SK-N-SH (cell line): ENCODE measurements around the gene ARMC3. TPM values are rescaled to one million over a fixed set of nuclear protein-coding genes. Genes with fewer than 3 reads are reported as not detected.

Experiments used
- CTCF ChIA-PET: fragments of 300-600, 350-600 bp; formaldehyde crosslinking; extraction: SDS; loops from one replicate; lab custom pipeline; 2021; lab: Yijun Ruan, JAX
- POLR2A ChIA-PET: fragments of 350-600 bp; sonication (Branson Sonifier 250); formaldehyde crosslinking; extraction: SDS; loops from one replicate; lab custom pipeline; 2020; ENCODE audit warnings: antibody characterized with exemption, inconsistent platforms; lab: Yijun Ruan, JAX
- DNase-seq: peaks from one replicate; pipeline ENCODE4 v3.0.0; 2012
- H2AFZ ChIP-seq: fragments of 200-600 bp; sonication (generic); 2 replicates; pipeline ENCODE4 v1.8.1; 2016; ENCODE audit warnings: antibody characterized with exemption, mild to moderate bottlenecking, low read depth
- H3F3A ChIP-seq: fragments of 200-600 bp; sonication (generic); replicated peaks from 2 replicates; pipeline ENCODE3; 2016; ENCODE audit warnings: antibody characterized with exemption, mild to moderate bottlenecking; ENCODE audit not compliant: insufficient read depth
- H3K27ac ChIP-seq, 2 experiments: fragments of 200-500 bp in 1 of 2; fragments of 200-600 bp in 1 of 2; sonication (Bioruptor generic) in 1 of 2; sonication (generic), shearing (Covaris generic) in 1 of 2; 2 replicates each; pipeline versions ENCODE4 v1.5.1 to v1.6.1; 2014 to 2016; ENCODE audit warnings: low read depth in 2 of 2, inconsistent platforms in 1 of 2, low read length in 1 of 2, mild to moderate bottlenecking in 1 of 2, mixed read lengths in 1 of 2
- H3K27me3 ChIP-seq: fragments of 200-600 bp; sonication (generic), shearing (Covaris generic); 2 replicates; pipeline ENCODE4 v1.6.1; 2016; ENCODE audit warnings: mixed run types; ENCODE audit not compliant: insufficient read depth
- H3K36me3 ChIP-seq, 2 experiments: fragments of 200-500 bp in 1 of 2; fragments of 200-600 bp in 1 of 2; sonication (Bioruptor generic) in 1 of 2; sonication (generic) in 1 of 2; replicated peaks in 1 of 2; 2 replicates each; pipeline versions ENCODE3 to v1.5.1; 2014 to 2016; ENCODE audit warnings: low read length in 1 of 2, mild to moderate bottlenecking in 1 of 2; ENCODE audit not compliant: insufficient read depth in 2 of 2, control insufficient read depth in 1 of 2
- H3K4me1 ChIP-seq, 2 experiments: fragments of 200-500 bp in 1 of 2; fragments of 200-600 bp in 1 of 2; sonication (Bioruptor generic) in 1 of 2; sonication (generic), shearing (Covaris generic) in 1 of 2; 2 replicates each; pipeline versions ENCODE4 v1.5.1 to v1.6.1; 2014 to 2016; ENCODE audit warnings: low read depth in 1 of 2, low read length in 1 of 2, mixed run types in 1 of 2; ENCODE audit not compliant: insufficient read depth in 2 of 2, control insufficient read depth in 1 of 2
- H3K4me2 ChIP-seq: fragments of 200-600 bp; sonication (generic), shearing (Covaris generic); 2 replicates; pipeline ENCODE4 v1.6.1; 2017; ENCODE audit warnings: mixed run types
- H3K4me3 ChIP-seq, 2 experiments: fragments of 200-500 bp in 1 of 2; fragments of 200-600 bp in 1 of 2; sonication (Bioruptor generic) in 1 of 2; sonication (generic), shearing (Covaris generic) in 1 of 2; 2 replicates each; pipeline versions ENCODE4 v1.5.1 to v1.8.1; 2014 to 2016; ENCODE audit warnings: low read depth in 2 of 2, inconsistent platforms in 1 of 2, low read length in 1 of 2, mild to moderate bottlenecking in 1 of 2, mixed read lengths in 1 of 2, moderate library complexity in 1 of 2
- H3K79me2 ChIP-seq: fragments of 200-600 bp; sonication (generic); 2 replicates; pipeline ENCODE4 v1.8.1; 2017; ENCODE audit warnings: mild to moderate bottlenecking; ENCODE audit not compliant: insufficient read depth
- H3K9ac ChIP-seq: fragments of 200-600 bp; sonication (generic); 2 replicates; pipeline ENCODE4 v1.6.1; 2017; ENCODE audit warnings: mixed run types
- H3K9me2 ChIP-seq: fragments of 200-600 bp; sonication (generic); 2 replicates; pipeline ENCODE4 v1.6.1; 2017; ENCODE audit warnings: mixed run types
- H3K9me3 ChIP-seq: fragments of 200-600 bp; sonication (generic); 2 replicates; pipeline ENCODE4 v1.6.1; 2017; ENCODE audit warnings: mixed run types, mild to moderate bottlenecking, moderate library complexity
- H4K20me1 ChIP-seq: fragments of 200-600 bp; sonication (generic); 2 replicates; pipeline ENCODE4 v1.6.1; 2017; ENCODE audit warnings: mild to moderate bottlenecking, mixed run types; ENCODE audit not compliant: insufficient read depth
- CHD2 ChIP-seq: fragments of 150-350 bp; IDR thresholded peaks from 2 replicates; pipeline ENCODE4 v1.6.1; 2018; ENCODE audit warnings: low read length; ENCODE audit not compliant: partially characterized antibody
- ELF1 ChIP-seq: IDR thresholded peaks from 2 replicates; pipeline ENCODE4 v1.4.0; 2012
- EP300 ChIP-seq, 2 experiments: IDR thresholded peaks; 2 replicates each; pipeline versions ENCODE4 v1.4.0 to v1.6.1; 2012; ENCODE audit warnings: borderline replicate concordance in 1 of 2, low read depth in 1 of 2, low read length in 1 of 2
- FOSL2 ChIP-seq: IDR thresholded peaks from 2 replicates; pipeline ENCODE4 v1.4.0; 2012; ENCODE audit warnings: low read depth, mild to moderate bottlenecking, moderate library complexity, borderline replicate concordance
- FOXJ3 ChIP-seq: sonication (generic); formaldehyde crosslinking; IDR thresholded peaks from 2 replicates; pipeline ENCODE4 v1.5.1; 2020; ENCODE audit warnings: mild to moderate bottlenecking, missing genetic modification reagents
- FOXM1 ChIP-seq: IDR thresholded peaks from 2 replicates; pipeline ENCODE4 v1.4.0; 2012; ENCODE audit warnings: low read depth, mild to moderate bottlenecking
- GABPA ChIP-seq: IDR thresholded peaks from 2 replicates; pipeline ENCODE4 v1.4.0; 2012; ENCODE audit warnings: low read depth, mild to moderate bottlenecking
- GATA2 ChIP-seq: sonication (generic); formaldehyde crosslinking; IDR thresholded peaks from 2 replicates; pipeline ENCODE4 v1.5.0; 2020; ENCODE audit warnings: mild to moderate bottlenecking, missing genetic modification reagents
- JUND ChIP-seq: IDR thresholded peaks from 2 replicates; pipeline ENCODE4 v1.4.0; 2012
- MEF2A ChIP-seq: IDR thresholded peaks from 2 replicates; pipeline ENCODE4 v1.4.0; 2012; ENCODE audit warnings: low read depth, borderline replicate concordance
- MXI1 ChIP-seq: IDR thresholded peaks from 2 replicates; pipeline ENCODE4 v1.6.1; 2012; ENCODE audit warnings: mild to moderate bottlenecking, low read depth, low read length, improper control_type of control experiment
- NFIC ChIP-seq: IDR thresholded peaks from 2 replicates; pipeline ENCODE4 v1.4.0; 2012; ENCODE audit warnings: borderline replicate concordance
- RAD21 ChIP-seq: IDR thresholded peaks from 2 replicates; pipeline ENCODE4 v1.6.1; 2012; ENCODE audit warnings: mild to moderate bottlenecking, low read length
- RCOR1 ChIP-seq: fragments of 150-350 bp; IDR thresholded peaks from 2 replicates; pipeline ENCODE4 v1.6.1; 2017; ENCODE audit warnings: antibody characterized with exemption, low read length
- RFX5 ChIP-seq: IDR thresholded peaks from 2 replicates; pipeline ENCODE4 v1.6.1; 2012; ENCODE audit warnings: mild to moderate bottlenecking, improper control_type of control experiment, low read length
- SIN3A ChIP-seq: IDR thresholded peaks from 2 replicates; pipeline ENCODE4 v1.6.1; 2012; ENCODE audit warnings: low read depth, mild to moderate bottlenecking, low read length, moderate library complexity, borderline replicate concordance
- SMC3 ChIP-seq: IDR thresholded peaks from 2 replicates; pipeline ENCODE4 v1.6.1; 2012; ENCODE audit warnings: low read depth, low read length, improper control_type of control experiment
- TCF12 ChIP-seq: IDR thresholded peaks from 2 replicates; pipeline ENCODE4 v1.4.0; 2012
- WGBS: methylation state at CpG from one replicate; pipeline ENCODE4 v1.1.6; 2017; ENCODE audit warnings: low lambda C conversion rate; 5-methylcytosine and 5-hydroxymethylcytosine counted together
- polyA plus RNA-seq, 3 experiments: library from polyadenylated mRNA; depleted of rRNA; stranded (reverse); fragments of >200 nt; gene quantifications; 2 replicates each; pipeline ENCODE4 v1.2.3, GENCODE V29; 2012
- TF ChIP-seq, protein P1 (sequence below): IDR thresholded peaks from 2 replicates; pipeline ENCODE4 v1.4.0; 2012; ENCODE audit warnings: low read depth, borderline replicate concordance
- TF ChIP-seq, protein P2 (sequence below): fragments of 150-350 bp; IDR thresholded peaks from 2 replicates; pipeline ENCODE4 v1.6.1; 2016; ENCODE audit warnings: mild to moderate bottlenecking, low read depth, low read length
- TF ChIP-seq, protein P3 (sequence below): IDR thresholded peaks from 2 replicates; pipeline ENCODE4; 2012
- TF ChIP-seq, protein P4 (sequence below): IDR thresholded peaks from 2 replicates; pipeline ENCODE4 v1.6.1; 2012; ENCODE audit warnings: mild to moderate bottlenecking, low read depth, low read length, moderate library complexity

The ARMC3 gene
- polyA plus RNA-seq, 1 of the 3 experiments (the other 2 are of a cell fraction) = not detected

DNA sequence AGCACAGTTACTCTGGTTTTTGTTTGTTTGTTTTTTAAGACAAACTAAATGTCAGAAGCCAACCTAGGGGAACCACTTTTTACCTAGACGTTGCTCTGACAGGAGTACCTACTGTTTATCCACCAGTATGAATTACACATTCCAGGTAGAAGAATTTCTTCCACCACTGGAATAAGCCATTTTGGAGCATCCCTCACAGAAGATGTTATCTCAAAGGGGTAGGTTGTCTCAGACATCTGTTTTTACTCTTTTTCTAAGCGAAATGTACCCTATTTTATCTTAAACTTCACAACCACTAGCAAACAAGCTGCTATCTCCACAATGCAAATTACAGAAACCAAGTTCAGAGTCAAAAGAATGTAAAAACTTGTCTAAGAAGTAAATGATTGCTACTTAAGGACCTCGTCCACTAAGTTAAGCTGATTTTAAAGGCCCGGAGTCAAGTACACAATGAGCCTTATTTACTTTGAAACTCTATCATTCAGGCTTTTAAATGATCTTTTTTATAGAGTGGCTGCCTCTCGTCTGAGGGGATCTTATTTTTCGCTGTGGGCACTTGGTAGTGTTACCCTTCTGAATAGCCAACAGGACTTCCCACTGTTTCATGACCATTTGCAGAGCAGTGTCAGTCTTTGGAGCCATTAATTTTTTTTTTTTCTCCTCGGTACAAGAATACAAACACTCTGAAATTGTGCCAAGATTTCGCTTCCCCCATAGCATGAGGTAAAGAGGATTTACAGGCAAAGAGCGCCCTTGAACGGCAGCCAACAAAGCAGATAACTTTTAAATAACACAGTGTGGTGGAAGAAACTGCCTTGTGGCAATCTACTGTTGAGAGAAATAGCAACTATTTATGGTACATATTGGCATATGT lies 15.7 kb upstream of the ARMC3 start:
- DNase-seq = peak; percentile 53
- Histone ChIP-seq H3K4me1 (peaks cover 0 to 16% of the 10 kb centered on the region in 2 experiments; a peak in 2 of 4 replicates), H2AFZ (no peak overlapping the region), H3K27me3 (no peaks in the 10 kb centered on the region), H3K36me3 (no peaks in the 10 kb centered on the region), H4K20me1 (no peaks in the 10 kb centered on the region), H3F3A (no peaks in the 10 kb centered on the region), H3K9me3 (no peaks in the 10 kb centered on the region)
- CTCF ChIA-PET = interaction anchor here (1.2 kb wide), 1 partner anchor 918 kb away, joined by 4 read pairs; no protein-coding TSS in a partner anchor
- WGBS = 24% methylated on average over 10 of the region's 10 CpGs
- TF ChIP-seq, protein P1, sequence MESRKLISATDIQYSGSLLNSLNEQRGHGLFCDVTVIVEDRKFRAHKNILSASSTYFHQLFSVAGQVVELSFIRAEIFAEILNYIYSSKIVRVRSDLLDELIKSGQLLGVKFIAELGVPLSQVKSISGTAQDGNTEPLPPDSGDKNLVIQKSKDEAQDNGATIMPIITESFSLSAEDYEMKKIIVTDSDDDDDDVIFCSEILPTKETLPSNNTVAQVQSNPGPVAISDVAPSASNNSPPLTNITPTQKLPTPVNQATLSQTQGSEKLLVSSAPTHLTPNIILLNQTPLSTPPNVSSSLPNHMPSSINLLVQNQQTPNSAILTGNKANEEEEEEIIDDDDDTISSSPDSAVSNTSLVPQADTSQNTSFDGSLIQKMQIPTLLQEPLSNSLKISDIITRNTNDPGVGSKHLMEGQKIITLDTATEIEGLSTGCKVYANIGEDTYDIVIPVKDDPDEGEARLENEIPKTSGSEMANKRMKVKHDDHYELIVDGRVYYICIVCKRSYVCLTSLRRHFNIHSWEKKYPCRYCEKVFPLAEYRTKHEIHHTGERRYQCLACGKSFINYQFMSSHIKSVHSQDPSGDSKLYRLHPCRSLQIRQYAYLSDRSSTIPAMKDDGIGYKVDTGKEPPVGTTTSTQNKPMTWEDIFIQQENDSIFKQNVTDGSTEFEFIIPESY = no peak
- TF ChIP-seq FOXJ3 (0 out of 2 replicates have a peak, but pooled peaks have one; percentile 42), MXI1 (peak; percentile 64; the same call in 1 of the 2 replicates), CHD2 (peak; percentile 68), FOSL2 (no peak), SIN3A (no peak), GATA2 (0 out of 2 replicates have a peak, but pooled peaks have one; percentile 15), NFIC (peak; percentile 27; the same call in 1 of the 2 replicates), TCF12 (no peak), GABPA (no peak), MEF2A (no peak), SMC3 (peak; percentile 30; the same call in 1 of the 2 replicates), RCOR1 (peak; percentile 46; the same call in 1 of the 2 replicates), RAD21 (peak; percentile 72), ELF1 (no peak), EP300 (IDR thresholded peaks at IDR 0.05; ENCODE audit: borderline replicate concordance in 1 of 2, low read depth in 1 of 2, low read length in 1 of 2) (peak in 1 of 2 experiments; percentile 71; a peak in 2 of 4 replicates), RFX5 (0 out of 2 replicates have a peak, but pooled peaks have one; percentile 42), JUND (no peak), FOXM1 (no peak)
- TF ChIP-seq, protein P2, sequence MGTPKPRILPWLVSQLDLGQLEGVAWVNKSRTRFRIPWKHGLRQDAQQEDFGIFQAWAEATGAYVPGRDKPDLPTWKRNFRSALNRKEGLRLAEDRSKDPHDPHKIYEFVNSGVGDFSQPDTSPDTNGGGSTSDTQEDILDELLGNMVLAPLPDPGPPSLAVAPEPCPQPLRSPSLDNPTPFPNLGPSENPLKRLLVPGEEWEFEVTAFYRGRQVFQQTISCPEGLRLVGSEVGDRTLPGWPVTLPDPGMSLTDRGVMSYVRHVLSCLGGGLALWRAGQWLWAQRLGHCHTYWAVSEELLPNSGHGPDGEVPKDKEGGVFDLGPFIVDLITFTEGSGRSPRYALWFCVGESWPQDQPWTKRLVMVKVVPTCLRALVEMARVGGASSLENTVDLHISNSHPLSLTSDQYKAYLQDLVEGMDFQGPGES = no peak
- TF ChIP-seq, protein P3, sequence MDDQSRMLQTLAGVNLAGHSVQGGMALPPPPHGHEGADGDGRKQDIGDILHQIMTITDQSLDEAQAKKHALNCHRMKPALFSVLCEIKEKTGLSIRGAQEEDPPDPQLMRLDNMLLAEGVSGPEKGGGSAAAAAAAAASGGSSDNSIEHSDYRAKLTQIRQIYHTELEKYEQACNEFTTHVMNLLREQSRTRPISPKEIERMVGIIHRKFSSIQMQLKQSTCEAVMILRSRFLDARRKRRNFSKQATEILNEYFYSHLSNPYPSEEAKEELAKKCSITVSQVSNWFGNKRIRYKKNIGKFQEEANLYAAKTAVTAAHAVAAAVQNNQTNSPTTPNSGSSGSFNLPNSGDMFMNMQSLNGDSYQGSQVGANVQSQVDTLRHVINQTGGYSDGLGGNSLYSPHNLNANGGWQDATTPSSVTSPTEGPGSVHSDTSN = no peak
- TF ChIP-seq, protein P4, sequence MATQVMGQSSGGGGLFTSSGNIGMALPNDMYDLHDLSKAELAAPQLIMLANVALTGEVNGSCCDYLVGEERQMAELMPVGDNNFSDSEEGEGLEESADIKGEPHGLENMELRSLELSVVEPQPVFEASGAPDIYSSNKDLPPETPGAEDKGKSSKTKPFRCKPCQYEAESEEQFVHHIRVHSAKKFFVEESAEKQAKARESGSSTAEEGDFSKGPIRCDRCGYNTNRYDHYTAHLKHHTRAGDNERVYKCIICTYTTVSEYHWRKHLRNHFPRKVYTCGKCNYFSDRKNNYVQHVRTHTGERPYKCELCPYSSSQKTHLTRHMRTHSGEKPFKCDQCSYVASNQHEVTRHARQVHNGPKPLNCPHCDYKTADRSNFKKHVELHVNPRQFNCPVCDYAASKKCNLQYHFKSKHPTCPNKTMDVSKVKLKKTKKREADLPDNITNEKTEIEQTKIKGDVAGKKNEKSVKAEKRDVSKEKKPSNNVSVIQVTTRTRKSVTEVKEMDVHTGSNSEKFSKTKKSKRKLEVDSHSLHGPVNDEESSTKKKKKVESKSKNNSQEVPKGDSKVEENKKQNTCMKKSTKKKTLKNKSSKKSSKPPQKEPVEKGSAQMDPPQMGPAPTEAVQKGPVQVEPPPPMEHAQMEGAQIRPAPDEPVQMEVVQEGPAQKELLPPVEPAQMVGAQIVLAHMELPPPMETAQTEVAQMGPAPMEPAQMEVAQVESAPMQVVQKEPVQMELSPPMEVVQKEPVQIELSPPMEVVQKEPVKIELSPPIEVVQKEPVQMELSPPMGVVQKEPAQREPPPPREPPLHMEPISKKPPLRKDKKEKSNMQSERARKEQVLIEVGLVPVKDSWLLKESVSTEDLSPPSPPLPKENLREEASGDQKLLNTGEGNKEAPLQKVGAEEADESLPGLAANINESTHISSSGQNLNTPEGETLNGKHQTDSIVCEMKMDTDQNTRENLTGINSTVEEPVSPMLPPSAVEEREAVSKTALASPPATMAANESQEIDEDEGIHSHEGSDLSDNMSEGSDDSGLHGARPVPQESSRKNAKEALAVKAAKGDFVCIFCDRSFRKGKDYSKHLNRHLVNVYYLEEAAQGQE = no peak
- TF ChIP-seq, all 33 proteins: peak for 10
- POLR2A ChIA-PET = no interaction called here
- H3K79me2 ChIP-seq = no peaks in the 10 kb centered on the region
- no peak overlapping the region for H3K4me3 ChIP-seq
- no peak overlapping the region for H3K4me2 ChIP-seq
- no peaks in the 10 kb centered on the region for H3K9me2 ChIP-seq
- H3K9ac ChIP-seq = no peak overlapping the region
- peak overlapping the region in 1 of 2 experiments; percentile 94; a peak in 2 of 4 replicates for H3K27ac ChIP-seq
